ENCODE data around the gene MCF2L. TPM values are rescaled to one million over a fixed set of nuclear protein-coding genes. Genes with fewer than 3 reads are reported as not detected.

Gene MCF2L
- total RNA-seq, 4 donors from 2014 or later, result 25.0 to 103 (median 61.0) TPM

DNA sequence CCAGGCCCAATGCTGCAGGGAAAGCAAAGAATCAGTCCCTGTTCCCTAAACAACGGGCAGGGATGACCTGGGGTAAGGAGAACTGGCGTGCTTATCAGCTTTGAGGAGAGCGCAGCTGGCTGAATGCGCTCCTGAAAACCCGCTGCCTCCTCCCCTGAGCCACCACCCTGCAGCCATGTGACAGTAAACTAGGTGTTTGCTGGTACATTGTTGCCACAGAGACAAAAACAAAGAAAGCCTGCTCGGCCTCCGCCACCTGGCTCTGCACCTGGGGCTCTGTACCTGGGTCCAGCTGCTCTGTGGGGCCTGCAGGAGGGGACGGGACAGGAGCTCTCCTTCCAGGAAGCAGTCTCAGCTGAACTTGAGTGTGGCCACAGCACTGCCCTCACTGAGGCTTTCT, 21.8 kb downstream of the MCF2L start:
- Histone ChIP-seq H3K27ac (no peak overlapping the region), H3K4me3 (no peak overlapping the region), H3K36me3 (no peaks in the 10 kb centered on the region), H3K27me3 (no peaks in the 10 kb centered on the region), H3K9me3 (no peaks in the 10 kb centered on the region), H3K4me1 (no peaks in the 10 kb centered on the region)
- TF ChIP-seq, protein P1, sequence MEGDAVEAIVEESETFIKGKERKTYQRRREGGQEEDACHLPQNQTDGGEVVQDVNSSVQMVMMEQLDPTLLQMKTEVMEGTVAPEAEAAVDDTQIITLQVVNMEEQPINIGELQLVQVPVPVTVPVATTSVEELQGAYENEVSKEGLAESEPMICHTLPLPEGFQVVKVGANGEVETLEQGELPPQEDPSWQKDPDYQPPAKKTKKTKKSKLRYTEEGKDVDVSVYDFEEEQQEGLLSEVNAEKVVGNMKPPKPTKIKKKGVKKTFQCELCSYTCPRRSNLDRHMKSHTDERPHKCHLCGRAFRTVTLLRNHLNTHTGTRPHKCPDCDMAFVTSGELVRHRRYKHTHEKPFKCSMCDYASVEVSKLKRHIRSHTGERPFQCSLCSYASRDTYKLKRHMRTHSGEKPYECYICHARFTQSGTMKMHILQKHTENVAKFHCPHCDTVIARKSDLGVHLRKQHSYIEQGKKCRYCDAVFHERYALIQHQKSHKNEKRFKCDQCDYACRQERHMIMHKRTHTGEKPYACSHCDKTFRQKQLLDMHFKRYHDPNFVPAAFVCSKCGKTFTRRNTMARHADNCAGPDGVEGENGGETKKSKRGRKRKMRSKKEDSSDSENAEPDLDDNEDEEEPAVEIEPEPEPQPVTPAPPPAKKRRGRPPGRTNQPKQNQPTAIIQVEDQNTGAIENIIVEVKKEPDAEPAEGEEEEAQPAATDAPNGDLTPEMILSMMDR (IDR thresholded peaks at IDR 0.05), result no peak
- TF ChIP-seq POLR2A (IDR thresholded peaks at IDR 0.05), result no peak
- no peak for DNase-seq
- intact Hi-C loops (cut with DNase I; ENCODE audit: low total_unique reads), result no loop called here

DNA sequence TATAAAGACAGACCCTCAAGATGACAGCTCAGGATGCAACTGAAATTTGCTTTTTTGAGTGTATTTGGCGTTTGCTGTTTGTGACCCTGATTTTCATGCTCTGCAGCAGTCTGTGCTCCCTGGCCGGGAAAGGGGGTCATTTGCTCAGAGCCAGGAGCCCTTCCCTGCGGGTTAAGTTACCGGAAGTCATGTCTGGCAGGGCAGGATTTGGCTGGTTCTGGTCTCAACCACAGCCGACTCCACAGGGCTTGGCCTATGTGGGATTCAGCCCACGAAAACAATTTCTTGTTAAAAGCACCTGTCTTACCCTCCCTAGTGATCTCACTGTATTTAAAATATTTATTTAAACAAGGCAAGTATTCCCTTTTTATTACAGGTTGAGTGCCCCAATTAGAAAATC, 22.6 kb downstream of the MCF2L start:
- Histone ChIP-seq H3K4me3 (no peak overlapping the region), H3K9me3 (no peaks in the 10 kb centered on the region), H3K4me1 (no peaks in the 10 kb centered on the region), H3K36me3 (no peaks in the 10 kb centered on the region), H3K27ac (no peak overlapping the region), H3K27me3 (no peaks in the 10 kb centered on the region)
- no peak for DNase-seq
- TF ChIP-seq, protein P1 (IDR thresholded peaks at IDR 0.05), result no peak
- TF ChIP-seq POLR2A (IDR thresholded peaks at IDR 0.05), result no peak
- intact Hi-C loops (cut with DNase I; ENCODE audit: low total_unique reads), result no loop called here

DNA sequence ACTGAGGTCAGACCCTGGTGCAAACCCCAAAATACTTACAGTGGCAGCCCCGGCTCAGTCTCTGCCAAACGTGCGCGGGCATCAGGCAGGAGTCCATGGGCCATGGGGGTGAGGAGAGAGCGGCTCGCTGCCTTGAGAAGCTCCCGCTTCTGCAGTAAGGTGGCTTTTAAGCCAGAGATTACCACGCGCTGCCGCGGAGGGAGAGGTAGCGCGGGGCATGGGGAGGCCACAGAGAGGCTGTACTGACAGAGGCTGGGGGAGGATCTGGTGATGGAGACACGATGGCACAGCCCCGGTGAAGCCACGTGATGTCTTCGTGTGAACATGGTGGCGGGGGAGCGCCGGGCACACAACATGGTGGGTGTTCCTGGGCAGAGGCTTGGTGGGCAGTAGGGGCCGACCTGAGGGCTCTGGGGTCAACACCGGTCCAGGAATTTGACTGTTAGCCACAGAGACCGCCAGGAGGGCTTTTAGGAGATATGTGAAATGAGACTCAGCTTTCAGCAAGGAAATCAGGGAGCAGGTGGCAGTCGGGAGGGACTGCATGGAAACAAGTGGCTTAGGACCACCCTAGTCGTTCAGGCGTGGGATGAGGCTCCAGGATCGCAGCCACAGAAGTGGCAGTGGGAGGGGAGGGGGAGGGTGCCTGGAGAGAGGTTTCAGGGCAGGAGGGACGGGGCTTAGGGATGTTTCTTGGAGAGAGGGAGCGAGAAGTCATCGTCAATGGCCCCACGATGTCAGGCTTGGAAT, 24.1 kb downstream of the MCF2L start:
- TF ChIP-seq, protein P1 (IDR thresholded peaks at IDR 0.05), result no peak
- no peak for TF ChIP-seq POLR2A (IDR thresholded peaks at IDR 0.05)
- H3K9me3 ChIP-seq, result no peaks in the 10 kb centered on the region
- no peaks in the 10 kb centered on the region for H3K36me3 ChIP-seq
- no peaks in the 10 kb centered on the region for H3K27me3 ChIP-seq
- H3K4me1 ChIP-seq, result no peaks in the 10 kb centered on the region
- no peak overlapping the region for H3K4me3 ChIP-seq
- no peak for DNase-seq
- H3K27ac ChIP-seq, result no peak overlapping the region
- intact Hi-C loops (cut with DNase I; ENCODE audit: low total_unique reads), result no loop called here

GRCh38 chr13:112994084-112994780, 25.2 kb downstream of the MCF2L start:
- no peak overlapping the region for H3K27ac ChIP-seq
- no peaks in the 10 kb centered on the region for H3K36me3 ChIP-seq
- no peaks in the 10 kb centered on the region for H3K4me1 ChIP-seq
- H3K9me3 ChIP-seq, result no peaks in the 10 kb centered on the region
- TF ChIP-seq, protein P1 (IDR thresholded peaks at IDR 0.05), result no peak
- no peak for TF ChIP-seq POLR2A (IDR thresholded peaks at IDR 0.05)
- intact Hi-C loops (cut with DNase I; ENCODE audit: low total_unique reads), result no loop called here
- H3K4me3 ChIP-seq, result no peak overlapping the region
- no peak for DNase-seq
- no peaks in the 10 kb centered on the region for H3K27me3 ChIP-seq

DNA sequence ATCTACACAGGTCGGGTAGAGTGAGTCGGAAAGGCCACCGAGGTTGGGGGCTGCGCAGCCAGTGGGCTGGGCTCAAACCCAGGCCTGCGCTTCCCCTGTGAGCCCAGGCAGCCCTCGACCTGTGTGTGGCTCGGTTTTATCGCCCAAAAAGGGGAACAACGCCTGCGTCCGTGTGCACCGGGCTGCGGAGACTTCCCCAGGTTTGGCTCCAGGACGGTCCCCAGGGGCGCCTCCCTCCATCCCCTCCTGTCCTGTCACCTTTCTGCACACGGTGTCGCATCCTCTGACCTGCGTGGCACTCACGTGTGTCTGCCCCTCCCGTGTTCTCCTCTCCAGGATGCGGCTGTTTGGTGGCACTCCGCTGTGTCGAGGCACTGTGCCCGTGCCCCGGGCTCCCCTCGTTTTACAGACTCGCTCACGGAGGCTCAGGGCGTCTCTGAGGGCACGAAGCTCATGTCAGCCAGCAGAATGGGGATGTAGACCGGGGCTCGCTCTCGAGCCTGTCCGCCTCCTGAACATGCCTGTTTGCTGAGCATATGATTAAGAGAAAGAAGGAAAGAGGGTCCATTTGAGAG, 25.9 kb downstream of the MCF2L start:
- intact Hi-C loops (cut with DNase I; ENCODE audit: low total_unique reads), result no loop called here
- no peak overlapping the region for H3K4me3 ChIP-seq
- no peaks in the 10 kb centered on the region for H3K4me1 ChIP-seq
- TF ChIP-seq, protein P1 (IDR thresholded peaks at IDR 0.05), result no peak
- TF ChIP-seq POLR2A (IDR thresholded peaks at IDR 0.05), result no peak
- DNase-seq, result no peak
- H3K27me3 ChIP-seq, result no peaks in the 10 kb centered on the region
- no peaks in the 10 kb centered on the region for H3K9me3 ChIP-seq
- H3K36me3 ChIP-seq, result no peaks in the 10 kb centered on the region
- H3K27ac ChIP-seq, result no peak overlapping the region
